MG63 (cell line): ENCODE data around the gene AMY2A. TPM values are rescaled to one million over a fixed set of nuclear protein-coding genes. Genes with fewer than 3 reads are reported as not detected.
"Not testable (repeated sequence)": the region's sequence is repeated elsewhere in the genome, so short reads cannot be mapped to it uniquely, and the experiment has no call there.

Experiments
- DNase-seq: peaks from one replicate; pipeline ENCODE4 v3.0.0-alpha.2; 2020
- H3K27me3 ChIP-seq: fragments of 250-450 bp; sonication (Bioruptor Pico); 2 replicates; pipeline ENCODE4 v1.5.1; 2020; ENCODE audit warnings: mild to moderate bottlenecking, moderate library complexity
- H3K36me3 ChIP-seq: fragments of 250-450 bp; sonication (Bioruptor Pico); 2 replicates; pipeline ENCODE4 v1.5.1; 2020; ENCODE audit warnings: mild to moderate bottlenecking, moderate library complexity
- H3K4me3 ChIP-seq: fragments of 250-450 bp; sonication (Bioruptor Pico); 2 replicates; pipeline ENCODE4 v1.5.1; 2020; ENCODE audit warnings: mild to moderate bottlenecking, moderate library complexity
- H3K9me3 ChIP-seq: fragments of 250-450 bp; sonication (Bioruptor Pico); 2 replicates; pipeline ENCODE4 v1.5.1; 2020; ENCODE audit warnings: mild to moderate bottlenecking, moderate library complexity
- total RNA-seq: library from RNA; depleted of rRNA; stranded (reverse); fragments of >200 nt; shearing (Covaris generic); gene quantifications from 2 replicates; pipeline ENCODE4 v1.2.3, GENCODE V29; 2014; ENCODE audit warnings: low replicate concordance; rRNA removed

Gene AMY2A
- total RNA-seq, result not detected in 2 replicates

DNA sequence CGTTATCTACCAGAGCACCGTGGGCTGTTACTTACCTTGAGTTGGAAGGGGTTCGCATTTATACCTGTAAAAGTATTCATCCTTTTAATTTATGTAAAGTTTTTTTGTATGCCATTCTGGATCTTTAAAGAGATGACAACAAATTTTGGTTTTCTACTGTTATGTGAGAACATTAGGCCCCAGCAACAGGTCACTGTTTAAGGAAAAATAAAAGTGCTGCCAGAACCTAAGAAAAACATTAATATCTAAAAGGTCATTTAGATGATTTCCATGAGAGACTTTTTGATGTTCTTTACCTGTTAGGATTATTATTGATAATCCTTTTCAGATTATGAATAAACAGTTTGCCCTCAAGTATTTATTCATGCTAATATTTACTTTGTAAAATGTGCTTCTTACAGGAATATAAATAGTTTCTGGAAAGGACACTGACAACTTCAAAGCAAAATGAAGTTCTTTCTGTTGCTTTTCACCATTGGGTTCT, at the start of gene AMY2A:
Gene AMY2A, plus strand, starts transcription at position 434 of the 484 bp plus-strand sequence. Its CDS starts 14 bp downstream, at position 448.
- H3K4me3 ChIP-seq, DNase-seq, H3K27me3 ChIP-seq, H3K9me3 ChIP-seq, H3K36me3 ChIP-seq: not testable (repeated sequence)

DNA sequence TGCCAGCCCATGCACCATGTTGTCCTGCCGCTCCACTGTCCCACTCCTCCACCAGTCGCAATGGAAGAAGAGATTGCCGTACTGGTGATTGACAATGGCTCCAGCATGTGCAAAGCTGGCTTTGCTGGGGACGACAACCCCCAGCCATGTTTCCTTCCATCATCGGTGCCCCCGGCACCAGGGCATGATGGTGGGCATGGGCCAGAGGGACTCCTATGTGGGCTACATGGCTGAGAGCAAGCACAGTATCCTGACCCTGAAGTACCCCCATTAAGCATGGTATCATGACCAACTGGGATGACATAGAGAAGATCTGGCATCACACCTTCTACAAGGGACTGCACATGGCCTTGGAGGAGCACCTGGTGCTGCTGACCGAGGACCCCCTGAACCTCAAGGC, 47.7 kb upstream of the AMY2A start:
- no peaks in the 10 kb centered on the region for H3K27me3 ChIP-seq

DNA sequence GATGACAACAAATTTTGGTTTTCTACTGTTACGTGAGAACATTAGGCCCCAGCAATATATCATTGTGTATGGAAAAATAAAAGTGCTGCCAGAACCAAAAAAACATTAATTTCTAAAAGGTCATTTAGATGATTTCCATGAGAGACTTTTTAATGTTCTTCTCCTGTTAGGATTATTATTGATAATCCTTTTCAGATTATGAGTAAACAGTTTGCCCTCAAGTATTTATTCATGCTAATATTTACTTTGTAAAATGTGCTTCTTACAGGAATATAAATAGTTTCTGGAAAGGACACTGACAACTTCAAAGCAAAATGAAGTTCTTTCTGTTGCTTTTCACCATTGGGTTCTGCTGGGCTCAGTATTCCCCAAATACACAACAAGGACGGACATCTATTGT, 45.9 kb upstream of the AMY2A start, which contains the start of gene AMY2B:
Gene AMY2B, plus strand, starts transcription at position 301 of the 400 bp plus-strand sequence. Its CDS starts 14 bp downstream, at position 315.
- not testable (repeated sequence) for H3K36me3 ChIP-seq, DNase-seq, H3K9me3 ChIP-seq, H3K27me3 ChIP-seq, H3K4me3 ChIP-seq

More for the DNA sequence above, 47.7 kb upstream of the AMY2A start:
- Histone ChIP-seq H3K9me3 (no peaks in the 10 kb centered on the region), H3K36me3 (no peaks in the 10 kb centered on the region), H3K4me3 (no peak overlapping the region)
- no peak for DNase-seq

DNA sequence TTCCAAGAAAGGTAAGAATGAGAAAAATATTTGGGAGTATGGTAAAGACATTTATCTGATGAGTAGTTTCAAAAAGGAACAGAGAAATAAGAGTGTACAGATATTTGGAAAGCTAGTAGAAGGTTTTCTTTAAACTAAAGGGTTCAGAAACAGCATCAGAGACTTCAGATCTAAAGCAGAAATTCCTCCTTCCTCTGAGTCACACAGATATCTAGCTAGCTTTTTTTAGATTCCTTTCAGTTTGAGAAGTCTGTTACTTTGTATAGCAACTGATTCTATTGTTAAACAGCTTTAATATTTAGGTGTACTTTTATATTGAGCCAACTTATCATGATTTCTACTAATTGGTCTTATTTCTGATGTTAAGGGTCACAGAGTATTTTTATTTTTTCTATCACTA, 41.2 kb upstream of the AMY2A start:
- H3K4me3 ChIP-seq, result no peak overlapping the region
- no peaks in the 10 kb centered on the region for H3K36me3 ChIP-seq
- DNase-seq, result no peak
- no peaks in the 10 kb centered on the region for H3K27me3 ChIP-seq
- no peaks in the 10 kb centered on the region for H3K9me3 ChIP-seq

DNA sequence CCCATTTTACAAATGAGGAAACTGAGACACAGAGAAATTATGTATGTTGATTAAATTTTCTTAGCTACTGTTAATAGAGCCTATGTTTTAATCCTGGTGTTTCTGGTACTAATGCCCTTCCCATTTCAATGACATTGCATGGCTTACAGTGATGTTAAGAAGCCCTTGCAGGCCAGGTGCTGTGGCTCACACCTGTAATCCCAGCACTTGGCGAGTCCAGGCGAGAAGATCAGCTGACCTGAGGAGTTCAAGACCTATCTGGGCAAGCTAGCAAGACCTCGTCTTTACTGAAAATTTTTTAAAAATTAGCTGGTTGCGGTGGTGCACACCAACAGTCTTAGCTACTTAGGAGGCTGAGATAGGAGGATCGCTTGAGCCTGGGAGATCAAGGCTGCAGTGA, 40.4 kb upstream of the AMY2A start:
- H3K4me3 ChIP-seq, H3K27me3 ChIP-seq, DNase-seq, H3K9me3 ChIP-seq, H3K36me3 ChIP-seq: not testable (repeated sequence)

DNA sequence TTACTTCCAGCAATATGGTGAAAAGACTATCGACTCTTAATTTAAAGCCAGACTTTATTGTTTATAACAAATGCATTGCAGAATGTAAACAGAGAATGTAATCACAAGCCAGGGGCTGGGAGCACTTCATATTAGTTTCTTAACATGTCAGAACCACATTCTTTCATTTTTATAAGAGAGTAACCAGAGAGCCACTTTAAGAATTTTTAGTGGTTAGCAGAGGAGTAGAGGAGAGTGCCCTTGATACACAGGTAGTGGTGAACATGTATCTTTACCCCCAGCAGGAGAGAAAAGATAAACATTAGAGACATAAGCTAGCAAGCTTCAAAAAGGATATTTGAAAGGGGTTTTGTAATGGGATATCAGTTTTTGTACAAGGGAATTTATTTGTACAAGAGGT, 34.8 kb upstream of the AMY2A start:
- H3K27me3 ChIP-seq, result no peaks in the 10 kb centered on the region
- no peak overlapping the region for H3K4me3 ChIP-seq
- no peaks in the 10 kb centered on the region for H3K36me3 ChIP-seq
- DNase-seq, result no peak
- no peaks in the 10 kb centered on the region for H3K9me3 ChIP-seq

DNA sequence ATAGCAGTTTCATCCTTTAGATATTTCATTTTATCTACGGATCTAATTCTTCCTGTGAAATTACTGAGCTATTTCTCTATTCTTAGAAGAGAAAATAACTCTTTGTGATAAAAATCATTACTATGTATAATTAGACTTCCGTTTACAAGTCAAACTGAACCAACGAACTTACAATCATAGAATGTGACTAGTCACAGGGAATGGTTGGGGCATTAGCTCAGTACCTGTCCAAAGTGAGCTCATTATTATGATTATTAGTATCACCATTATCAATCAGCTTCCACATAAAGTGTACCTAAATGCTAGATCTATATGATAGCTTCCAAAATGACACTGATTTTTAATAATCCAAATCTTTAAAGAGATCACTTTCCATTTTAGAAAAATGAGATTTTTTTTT, 33.3 kb upstream of the AMY2A start:
- H3K9me3 ChIP-seq, result no peaks in the 10 kb centered on the region
- H3K36me3 ChIP-seq, result no peaks in the 10 kb centered on the region
- no peak overlapping the region for H3K4me3 ChIP-seq
- no peak for DNase-seq
- H3K27me3 ChIP-seq, result no peaks in the 10 kb centered on the region

DNA sequence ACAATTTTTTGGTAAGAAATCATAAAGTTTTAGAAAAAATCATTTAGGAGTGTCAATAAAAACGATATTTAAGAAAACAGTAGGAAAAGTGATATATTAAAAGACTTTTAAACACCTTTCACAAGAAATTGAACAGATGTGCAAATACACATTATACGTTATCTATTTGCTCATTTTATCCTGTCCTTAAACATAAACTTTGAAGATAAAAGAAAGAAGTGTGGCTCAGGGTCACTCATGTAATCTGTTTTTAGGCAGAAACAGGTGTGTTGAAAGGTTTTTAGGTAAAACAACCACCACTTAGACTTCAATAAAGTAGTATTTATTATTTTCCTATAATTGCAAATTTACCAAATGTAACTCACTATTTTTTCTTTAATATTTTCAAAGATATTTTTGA, 32.7 kb upstream of the AMY2A start:
- Histone ChIP-seq H3K4me3 (no peak overlapping the region), H3K36me3 (no peaks in the 10 kb centered on the region), H3K27me3 (no peaks in the 10 kb centered on the region), H3K9me3 (no peaks in the 10 kb centered on the region)
- DNase-seq, result no peak

DNA sequence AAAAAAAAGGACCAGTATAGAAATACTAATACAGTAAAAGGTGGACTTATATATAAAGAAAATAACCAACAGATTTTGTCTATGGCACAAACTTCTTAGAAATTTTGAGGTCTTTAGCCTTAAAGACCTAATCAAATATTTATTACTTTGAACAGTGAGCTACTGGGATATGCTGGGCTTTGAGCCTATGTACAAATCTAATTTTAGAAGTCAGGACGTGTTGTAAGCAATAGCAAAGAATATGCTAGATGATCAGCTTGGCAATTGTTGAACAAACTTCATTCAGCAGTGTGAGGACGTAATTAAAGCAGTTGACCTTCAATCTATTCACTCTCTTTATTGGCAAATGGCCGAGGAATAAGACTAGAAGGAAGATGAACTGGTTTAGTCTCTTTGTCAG, 14.5 kb upstream of the AMY2A start:
- H3K36me3 ChIP-seq, H3K4me3 ChIP-seq, H3K9me3 ChIP-seq, H3K27me3 ChIP-seq, DNase-seq: not testable (repeated sequence)

DNA sequence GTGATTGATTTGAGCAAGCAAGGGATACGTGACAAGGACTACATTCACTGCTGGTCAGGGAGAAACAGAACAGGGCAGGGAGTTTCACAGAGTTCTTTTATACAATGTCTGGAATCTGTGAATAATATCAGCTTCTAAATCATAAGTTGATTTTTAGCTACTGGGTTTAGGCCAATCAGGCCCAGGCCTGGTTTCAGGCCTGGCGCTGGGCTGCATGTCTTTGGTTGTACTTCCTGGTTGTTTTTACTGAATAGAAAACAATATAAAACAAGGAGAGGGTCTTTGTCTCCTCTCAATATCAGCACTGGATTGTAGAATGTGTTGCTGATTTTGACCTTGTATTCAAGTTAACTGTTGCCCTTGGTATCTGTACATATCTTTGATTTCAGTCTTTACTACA, 865 bp upstream of the AMY2A start:
- no peak for DNase-seq
- Histone ChIP-seq H3K9me3 (no peaks in the 10 kb centered on the region), H3K27me3 (no peaks in the 10 kb centered on the region), H3K4me3 (no peak overlapping the region), H3K36me3 (no peaks in the 10 kb centered on the region)

DNA sequence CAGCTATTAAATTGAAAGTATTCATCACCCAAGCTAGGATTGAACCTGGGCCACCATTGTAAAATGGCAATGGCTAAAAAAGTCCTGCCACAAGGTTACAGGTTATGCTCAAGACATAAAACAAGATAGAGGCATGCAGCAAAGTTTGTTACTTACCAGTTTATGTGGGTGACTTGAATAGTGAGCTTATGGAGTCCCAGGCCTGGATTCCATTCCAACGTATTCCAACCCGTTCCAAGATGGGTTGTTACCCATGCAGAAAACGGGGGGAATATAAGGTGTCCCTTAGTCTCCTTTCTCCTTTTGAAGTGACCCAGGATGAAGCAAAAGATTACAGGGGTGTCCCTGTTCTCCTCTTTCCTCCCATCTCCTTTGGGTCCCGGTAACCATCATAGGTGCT, 10.2 kb downstream of the AMY2A start:
- not testable (repeated sequence) for H3K36me3 ChIP-seq, H3K9me3 ChIP-seq, H3K27me3 ChIP-seq, H3K4me3 ChIP-seq, DNase-seq

DNA sequence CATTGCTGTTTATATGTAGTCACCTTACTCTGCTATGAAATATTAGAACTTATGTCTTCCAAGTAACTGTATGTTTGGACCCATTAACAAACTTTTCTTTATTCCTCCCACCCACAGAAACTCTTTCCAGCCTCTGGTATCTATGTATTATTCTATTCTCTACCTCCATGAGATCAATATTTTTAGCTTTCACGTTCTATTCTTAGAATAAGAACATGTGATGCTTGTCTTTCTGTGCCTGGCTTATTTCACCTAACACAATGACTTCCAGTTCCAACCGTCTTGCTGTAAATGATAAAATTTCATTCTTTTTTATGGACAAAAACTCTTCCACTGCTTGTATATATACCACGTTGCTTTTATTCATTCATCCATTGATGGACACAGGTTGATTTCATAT, 24.0 kb downstream of the AMY2A start:
- DNase-seq, H3K4me3 ChIP-seq, H3K9me3 ChIP-seq, H3K27me3 ChIP-seq, H3K36me3 ChIP-seq: not testable (repeated sequence)

DNA sequence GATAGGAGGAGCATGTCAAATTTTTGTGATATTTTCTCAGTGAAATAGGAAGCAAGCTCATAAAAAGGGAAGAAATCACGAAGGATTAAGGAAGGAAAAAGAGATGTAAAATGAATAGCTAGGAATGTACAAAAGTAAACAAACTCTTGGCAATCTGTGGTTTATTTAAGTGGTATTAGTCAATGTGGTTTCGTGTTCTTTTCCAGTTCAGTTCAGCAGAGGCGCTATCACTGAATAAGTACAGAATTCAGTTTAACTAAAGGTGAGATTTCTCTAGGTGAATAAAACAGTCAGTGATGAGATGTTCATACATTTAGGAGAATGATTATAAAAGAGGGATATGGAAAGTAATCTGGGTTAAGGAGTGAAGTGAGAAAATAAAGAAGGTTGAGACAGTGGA, 26.7 kb downstream of the AMY2A start:
- DNase-seq, H3K4me3 ChIP-seq, H3K27me3 ChIP-seq, H3K9me3 ChIP-seq, H3K36me3 ChIP-seq: not testable (repeated sequence)

DNA sequence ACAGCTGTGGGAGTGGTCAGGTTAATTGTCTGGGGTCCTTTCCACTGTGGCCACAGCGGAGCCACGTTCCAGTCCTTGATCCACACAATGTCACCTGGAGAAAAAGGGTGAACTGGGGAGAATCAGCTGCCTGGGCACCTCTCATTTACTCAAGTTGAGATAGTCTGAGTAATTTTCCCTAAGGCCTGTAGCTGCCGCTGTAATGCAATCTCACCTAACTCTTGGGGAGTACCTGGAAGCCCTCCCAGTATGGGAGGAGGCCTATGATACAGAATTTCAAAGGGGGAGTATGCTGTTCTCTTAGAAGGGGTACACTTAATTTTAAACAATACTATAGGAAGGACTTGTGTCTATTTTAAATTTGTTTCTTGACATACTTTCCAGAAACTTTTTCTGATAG, 33.1 kb downstream of the AMY2A start:
- H3K4me3 ChIP-seq, DNase-seq, H3K36me3 ChIP-seq, H3K9me3 ChIP-seq, H3K27me3 ChIP-seq: not testable (repeated sequence)

DNA sequence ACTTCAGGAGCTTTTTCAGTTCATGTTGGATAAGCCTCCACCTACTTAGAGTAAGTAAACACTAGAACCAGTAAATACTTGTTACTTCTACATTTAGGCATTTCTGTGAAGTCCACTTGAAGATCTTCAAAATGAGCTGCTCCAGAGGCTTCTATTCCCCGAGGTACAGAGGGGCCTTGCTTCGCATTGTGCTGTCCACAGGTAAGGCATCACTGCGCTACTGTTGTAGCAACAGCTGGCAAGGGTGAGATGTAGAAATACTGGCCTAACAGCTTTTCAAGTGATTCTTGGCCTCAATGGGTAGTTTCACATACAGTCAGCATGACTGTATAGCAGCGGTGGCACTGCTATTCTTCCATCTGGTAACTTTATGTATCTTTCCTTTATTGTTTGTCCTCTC, 33.7 kb downstream of the AMY2A start:
- not testable (repeated sequence) for H3K27me3 ChIP-seq, H3K4me3 ChIP-seq, H3K36me3 ChIP-seq, DNase-seq, H3K9me3 ChIP-seq

DNA sequence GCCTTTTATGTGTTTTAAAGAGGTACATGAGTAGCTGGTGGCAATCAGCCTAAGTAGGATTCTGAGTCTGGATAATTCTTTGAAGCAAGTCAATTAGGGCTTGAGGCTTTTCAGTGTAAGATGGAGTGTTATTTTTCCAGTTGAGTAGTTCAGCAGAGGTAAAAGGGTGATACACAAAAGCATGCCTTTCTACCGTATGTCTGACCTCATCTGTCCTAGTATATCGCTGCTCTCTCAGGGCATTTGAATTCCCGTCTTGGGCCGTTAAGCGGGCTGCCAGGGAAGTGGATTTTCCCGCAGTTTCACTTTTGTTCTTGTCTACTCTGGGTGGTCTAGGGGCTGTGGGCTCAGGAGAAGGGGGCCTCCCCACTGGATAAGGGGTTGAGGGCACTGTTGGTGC, 36.9 kb downstream of the AMY2A start:
- DNase-seq, H3K9me3 ChIP-seq, H3K27me3 ChIP-seq, H3K4me3 ChIP-seq, H3K36me3 ChIP-seq: not testable (repeated sequence)

DNA sequence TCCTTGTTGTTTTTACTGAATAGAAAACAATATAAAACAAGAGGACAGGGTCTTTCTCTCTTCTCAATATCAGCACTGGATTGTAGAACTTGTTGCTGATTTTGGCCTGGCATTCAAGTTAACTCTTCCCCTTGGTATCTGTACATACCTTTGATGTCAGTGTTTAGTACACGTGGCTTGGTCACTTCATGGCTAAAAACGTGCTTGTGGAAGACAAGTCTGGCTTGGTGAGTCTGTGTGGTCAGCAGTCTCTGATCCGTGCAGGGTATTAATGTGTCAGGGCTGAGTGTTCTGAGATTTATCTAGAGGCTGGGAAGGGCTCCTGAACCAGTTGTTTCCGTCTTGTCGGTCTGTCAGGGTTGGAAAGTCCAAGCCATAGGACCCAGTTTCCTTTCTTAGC, 38.2 kb downstream of the AMY2A start, which contains the start of gene AMY1A:
Gene AMY1A, plus strand, starts transcription at position 301 of the 400 bp plus-strand sequence. CDS start 571 bp downstream, outside the sequence.
- not testable (repeated sequence) for H3K36me3 ChIP-seq, H3K4me3 ChIP-seq, H3K27me3 ChIP-seq, DNase-seq, H3K9me3 ChIP-seq
